Heart right ventricle (tissue), 16 donors: ENCODE measurements around the gene MKS1. TPM values are rescaled to one million over a fixed set of nuclear protein-coding genes. Genes with fewer than 3 reads are reported as not detected.
A peak's percentile ranks its signal among the peaks of the same experiment; 100 is the strongest.

Source experiments
- ATAC-seq, 8 donors: fragments of 200-7000 bp; cut with Tn5 transposase; one replicate each; pipeline ENCODE4 v1.9.1; 2020; ENCODE audit warnings: mild to moderate bottlenecking in 8 of 8, moderate library complexity in 8 of 8, moderate number of reproducible peaks in 1 of 8
- DNase-seq, 2 donors: peaks; one replicate each; pipeline ENCODE4 v3.0.0-alpha.2; 2020
- H3K27ac ChIP-seq, 10 donors: fragments of 200-600 bp; sonication (generic) in 2 of 10; one replicate each; pipeline versions ENCODE4 v1.5.0 to v1.8.0; 2020 to 2022; ENCODE audit warnings: mild to moderate bottlenecking in 3 of 10
- H3K27me3 ChIP-seq, 7 donors: fragments of 200-600 bp; one replicate each; pipeline ENCODE4 v1.8.0; 2021 to 2022; ENCODE audit warnings: mild to moderate bottlenecking in 2 of 7
- H3K36me3 ChIP-seq, 9 donors: fragments of 200-600 bp; sonication (generic) in 1 of 9; one replicate each; pipeline versions ENCODE4 v1.5.0 to v1.8.0; 2020 to 2022; ENCODE audit warnings: mild to moderate bottlenecking in 2 of 9
- H3K4me1 ChIP-seq, 9 donors: fragments of 200-600 bp; sonication (generic) in 1 of 9; one replicate each; pipeline versions ENCODE4 v1.5.0 to v1.8.0; 2020 to 2022; ENCODE audit warnings: mild to moderate bottlenecking in 4 of 9
- H3K4me3 ChIP-seq, 10 donors: fragments of 200-600 bp; sonication (generic) in 2 of 10; one replicate each; pipeline versions ENCODE4 v1.5.0 to v1.8.0; 2020 to 2022; ENCODE audit warnings: mild to moderate bottlenecking in 7 of 10, moderate library complexity in 2 of 10
- H3K9me3 ChIP-seq, 11 donors: fragments of 200-600 bp in 10 of 11; sonication (generic) in 2 of 11; one replicate each; pipeline versions ENCODE4 v1.5.0 to v1.8.0; 2013 to 2022; ENCODE audit warnings: mild to moderate bottlenecking in 2 of 11, control low read depth in 1 of 11, moderate library complexity in 1 of 11
- WGBS, 2 donors: extraction: QIAGEN DNeasy Blood & Tissue Kit; methylation state at CpG; one replicate each; pipeline ENCODE4 v1.1.7; 2013; ENCODE audit warnings: inconsistent platforms in 1 of 2; 5-methylcytosine and 5-hydroxymethylcytosine counted together
- intact Hi-C, 10 donors: fragments of 100-400 bp; cut with DNase I; formaldehyde crosslinking; loops; one replicate each; pipeline versions ENCODE4 v1.11.1 to v1.14.2; 2022
- polyA plus RNA-seq, 2 donors: library from polyadenylated mRNA; stranded (reverse); fragments of 200-250 nt; gene quantifications; one replicate each; pipeline ENCODE4 v1.2.3, GENCODE V29; 2013
- total RNA-seq, 10 donors: library from RNA; stranded (reverse); fragmentation: NEBNext Ultra II Directional in 3 of 10; extraction: Animal tissue kit (Norgen Biotek cat#: 25700) in 3 of 10; gene quantifications; one replicate each; pipeline versions ENCODE4 v1.2.1 to v1.2.4, GENCODE V29; 2021 to 2023
- TF ChIP-seq, protein P1 (sequence below), 9 donors: fragments of 200-600 bp; sonication (generic) in 2 of 9; IDR thresholded peaks; one replicate each; pipeline versions ENCODE4 v1.5.0 to v1.8.0; 2021 to 2022; ENCODE audit warnings: antibody characterized with exemption in 9 of 9, mild to moderate bottlenecking in 5 of 9, moderate library complexity in 1 of 9
- donor health status: Arrhythmogenic right ventricular cardiomyopathy.
- donor health status: ischemic (EF 13 %, LVEDD 7.1; RV severe dilation, severe dysfunction).
- donor health status: healthy with polysubstance abuse.
- donor health status: DM: no; HTN: yes; CAD: no.
- donor health status: DM: no; HTN: no; CAD: no.
- donor health status: ischemic (EF 25% LVEDD 6.9; RV normal size, moderate dysfunction).
- donor health status: ischemic (EF 25% LVEDD 5.7; RV mildly dilated, moderate dysfunction).
- donor health status: healthy.
- donor health status: DM: yes; HTN: yes; CAD: no.
- donor health status: Ischemic cardiomyopathy.
- donor health status: ischemic (EF 35%, LVEDD 5.7; RV mildly dilated, moderate dysfunction).
- donor health status: nonischemic (EF 11% LVEDD 7.7; RV severe dilation, severe dysfunction).
- donor health status: DM: yes; HTN: yes; CAD: no.
- donor health status: PGD.
- donor health status: ischemic (EF 29% LVEDD 5.4; RV normal size, mild dysfunction).
- donor health status: nonischemic (EF 23%, LVEDD 6.1; RV moderate dilation, normal function).

The MKS1 gene
- total and polyA plus RNA-seq, 12 donors, result 5.3 to 12.9 (median 9.2) TPM

DNA sequence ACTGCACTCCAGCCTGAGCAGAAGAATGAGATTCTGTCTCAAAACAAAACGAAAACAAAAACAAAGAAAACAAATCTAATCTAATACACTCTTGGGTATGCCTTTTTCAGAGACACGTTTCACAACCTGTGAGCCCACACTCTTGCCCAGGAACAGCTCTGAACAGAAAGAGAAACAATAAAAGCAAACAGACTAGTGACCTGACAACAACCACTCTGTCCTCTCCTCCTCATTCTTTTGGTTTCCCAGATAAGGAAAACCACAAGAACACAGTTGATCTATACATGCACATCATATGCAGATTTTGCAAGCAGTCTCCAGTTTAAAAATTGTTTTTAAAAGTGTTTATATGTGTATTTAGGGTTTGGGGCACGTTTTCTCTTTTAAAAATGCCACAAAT lies 1.3 kb downstream of the MKS1 start:
- Histone ChIP-seq H3K27ac (no peak overlapping the region), H3K36me3 (peaks cover 0 to 49% (median 26%) of the 10 kb centered on the region in 9 donors), H3K4me3 (no peak overlapping the region), H3K4me1 (peaks cover 0 to 14% (median 11%) of the 10 kb centered on the region in 9 donors), H3K27me3 (peaks cover 0 to 6% (median 0%) of the 10 kb centered on the region in 7 donors), H3K9me3 (no peaks in the 10 kb centered on the region)
- 83 to 89% methylated on average over 3 of the region's 3 CpGs for WGBS, 2 donors
- TF ChIP-seq, protein P1, sequence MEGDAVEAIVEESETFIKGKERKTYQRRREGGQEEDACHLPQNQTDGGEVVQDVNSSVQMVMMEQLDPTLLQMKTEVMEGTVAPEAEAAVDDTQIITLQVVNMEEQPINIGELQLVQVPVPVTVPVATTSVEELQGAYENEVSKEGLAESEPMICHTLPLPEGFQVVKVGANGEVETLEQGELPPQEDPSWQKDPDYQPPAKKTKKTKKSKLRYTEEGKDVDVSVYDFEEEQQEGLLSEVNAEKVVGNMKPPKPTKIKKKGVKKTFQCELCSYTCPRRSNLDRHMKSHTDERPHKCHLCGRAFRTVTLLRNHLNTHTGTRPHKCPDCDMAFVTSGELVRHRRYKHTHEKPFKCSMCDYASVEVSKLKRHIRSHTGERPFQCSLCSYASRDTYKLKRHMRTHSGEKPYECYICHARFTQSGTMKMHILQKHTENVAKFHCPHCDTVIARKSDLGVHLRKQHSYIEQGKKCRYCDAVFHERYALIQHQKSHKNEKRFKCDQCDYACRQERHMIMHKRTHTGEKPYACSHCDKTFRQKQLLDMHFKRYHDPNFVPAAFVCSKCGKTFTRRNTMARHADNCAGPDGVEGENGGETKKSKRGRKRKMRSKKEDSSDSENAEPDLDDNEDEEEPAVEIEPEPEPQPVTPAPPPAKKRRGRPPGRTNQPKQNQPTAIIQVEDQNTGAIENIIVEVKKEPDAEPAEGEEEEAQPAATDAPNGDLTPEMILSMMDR (IDR thresholded peaks at IDR 0.05), result no peak
- DNase-seq (no peak), ATAC-seq (no peak)
- intact Hi-C loops, result no loop called here

DNA sequence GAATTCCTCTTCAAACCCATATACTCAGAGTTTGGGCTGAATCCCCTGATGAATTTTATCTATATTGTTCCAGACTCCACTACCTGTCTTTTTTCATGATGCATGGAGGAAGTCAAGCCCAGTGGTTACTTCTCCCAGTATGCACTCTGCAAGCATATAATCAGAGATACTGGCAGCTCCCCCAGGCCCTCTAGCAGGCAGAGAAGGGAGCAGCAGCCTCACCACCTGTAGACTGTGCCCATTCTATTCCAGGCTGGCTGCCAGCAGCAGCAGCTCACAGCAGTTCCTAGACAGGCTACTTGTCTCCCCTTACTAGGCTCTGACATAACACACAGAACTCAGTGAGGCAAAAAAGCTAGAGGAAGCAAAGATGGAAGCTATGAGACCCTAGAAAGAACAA lies 3.4 kb downstream of the MKS1 start:
- TF ChIP-seq, protein P1 (IDR thresholded peaks at IDR 0.05), result no peak
- no peaks in the 10 kb centered on the region for H3K27me3 ChIP-seq
- intact Hi-C loops, result no loop called here
- no peak for ATAC-seq
- no peak overlapping the region for H3K27ac ChIP-seq
- no peak for DNase-seq
- H3K9me3 ChIP-seq, result no peaks in the 10 kb centered on the region
- peaks cover 0 to 70% (median 32%) of the 10 kb centered on the region in 9 donors for H3K36me3 ChIP-seq
- peaks cover 0 to 14% (median 11%) of the 10 kb centered on the region in 9 donors for H3K4me1 ChIP-seq
- no peak overlapping the region for H3K4me3 ChIP-seq

DNA sequence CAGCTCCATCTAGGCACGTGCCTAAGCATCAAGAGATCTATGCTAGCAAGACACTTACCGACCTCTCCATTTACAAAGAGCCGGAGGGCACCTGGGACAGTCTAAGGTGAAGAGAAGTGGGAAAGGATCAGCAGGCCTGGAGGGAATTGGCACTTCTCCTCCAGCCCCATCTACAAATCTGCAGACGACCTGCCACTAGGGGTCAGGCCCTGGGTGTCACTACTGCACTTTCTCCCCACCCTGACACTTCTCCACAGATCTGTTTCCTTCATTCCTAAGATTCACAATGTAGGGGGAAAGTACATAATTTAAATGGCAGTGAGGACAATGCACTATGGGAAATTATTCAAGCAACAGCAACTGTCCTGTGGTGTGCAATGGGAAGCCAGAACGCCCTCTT lies 8.1 kb downstream of the MKS1 start:
- H3K36me3 ChIP-seq, result peaks cover 0 to 99% (median 58%) of the 10 kb centered on the region in 9 donors
- no peak overlapping the region for H3K4me3 ChIP-seq
- WGBS, 2 donors, result 81 to 85% methylated on average over 5 of the region's 5 CpGs
- H3K27me3 ChIP-seq, result no peaks in the 10 kb centered on the region
- DNase-seq, result no peak
- H3K4me1 ChIP-seq, result no peaks in the 10 kb centered on the region
- intact Hi-C loops, result loop anchor here in 1 of 10 donors (1.0 kb wide), 1 partner anchor 32 kb away; no protein-coding TSS in a partner anchor
- TF ChIP-seq, protein P1 (IDR thresholded peaks at IDR 0.05), result peak in 1 of 9 donors; percentile 14
- ATAC-seq, result no peak
- no peaks in the 10 kb centered on the region for H3K9me3 ChIP-seq
- no peak overlapping the region for H3K27ac ChIP-seq

DNA sequence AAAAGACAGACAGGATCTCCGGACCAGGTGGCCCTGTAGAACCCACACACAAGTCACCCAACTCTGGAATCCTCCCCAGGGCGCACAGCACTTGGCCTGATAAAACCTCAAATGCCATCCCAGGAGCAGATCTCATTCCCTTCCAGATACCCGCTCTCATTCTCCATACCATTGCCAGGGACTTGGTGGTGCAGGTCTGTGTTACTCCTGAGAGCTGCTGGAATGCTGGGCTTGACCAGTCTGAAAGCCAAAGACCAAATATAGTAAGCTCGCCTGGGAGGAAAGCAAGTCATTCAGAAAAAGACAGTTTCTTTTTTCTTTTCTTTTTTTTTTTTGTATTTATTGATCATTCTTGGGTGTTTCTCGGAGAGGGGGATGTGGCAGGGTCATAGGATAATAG lies 10.7 kb downstream of the MKS1 start:
- TF ChIP-seq, protein P1 (IDR thresholded peaks at IDR 0.05), result no peak
- no peaks in the 10 kb centered on the region for H3K27me3 ChIP-seq
- intact Hi-C loops, result no loop called here
- WGBS, 2 donors, result 91 to 96% methylated on average over 5 of the region's 5 CpGs
- no peak overlapping the region for H3K4me3 ChIP-seq
- H3K9me3 ChIP-seq, result no peaks in the 10 kb centered on the region
- peaks cover 0 to 86% (median 42%) of the 10 kb centered on the region in 9 donors for H3K36me3 ChIP-seq
- DNase-seq, result no peak
- no peaks in the 10 kb centered on the region for H3K4me1 ChIP-seq
- no peak for ATAC-seq
- H3K27ac ChIP-seq, result no peak overlapping the region
